Dendritic cell treated with granulocyte-macrophage colony-stimulating factor and Interleukin-4, amounts not matched to agents 40 ng/mL and 50 ng/mL, for 4 days (primary cell): Measurements from ENCODE around the gene MCF2.
"Not testable (repeated sequence)": the region's sequence is repeated elsewhere in the genome, so short reads cannot be mapped to it uniquely, and the experiment has no call there.

Experiments
- H3K27ac Mint-ChIP-seq: one replicate; pipeline ENCODE4 v1.8.0; 2022; ENCODE audit warnings: mild to moderate bottlenecking, mixed read lengths
- H3K27me3 Mint-ChIP-seq: one replicate; pipeline ENCODE4 v1.8.0; 2022; ENCODE audit warnings: mild to moderate bottlenecking, mixed read lengths
- H3K36me3 Mint-ChIP-seq: one replicate; pipeline ENCODE4 v1.8.0; 2022; ENCODE audit warnings: low read depth, mixed read lengths
- H3K4me1 Mint-ChIP-seq: one replicate; pipeline ENCODE4 v1.8.0; 2022; ENCODE audit warnings: low read depth, mixed read lengths
- H3K4me3 Mint-ChIP-seq: one replicate; pipeline ENCODE4 v1.8.0; 2022; ENCODE audit warnings: mild to moderate bottlenecking, moderate library complexity, mixed read lengths
- H3K9me3 Mint-ChIP-seq: one replicate; pipeline ENCODE4 v1.8.0; 2022; ENCODE audit warnings: mixed read lengths
- intact Hi-C: fragments of 100-400 bp; cut with micrococcal nuclease; formaldehyde crosslinking; loops from one replicate; pipeline ENCODE4 v1.15.0; 2022

Gene MCF2

GRCh38 chrX:139691493-139691842, 16.5 kb downstream of the MCF2 start:
- H3K4me3 Mint-ChIP-seq = no peak overlapping the region

GRCh38 chrX:139685175-139685574, 22.8 kb downstream of the MCF2 start:
- H3K4me3 Mint-ChIP-seq, H3K27me3 Mint-ChIP-seq, H3K9me3 Mint-ChIP-seq, H3K27ac Mint-ChIP-seq, H3K36me3 Mint-ChIP-seq, H3K4me1 Mint-ChIP-seq, intact Hi-C loops: not testable (repeated sequence)

More at GRCh38 chrX:139691493-139691842, 16.5 kb downstream of the MCF2 start:
- H3K27me3 Mint-ChIP-seq = peaks cover 38% of the 10 kb centered on the region
- H3K4me1 Mint-ChIP-seq = peaks cover 5% of the 10 kb centered on the region
- H3K36me3 Mint-ChIP-seq = no peaks in the 10 kb centered on the region
- H3K27ac Mint-ChIP-seq = no peak overlapping the region
- no peaks in the 10 kb centered on the region for H3K9me3 Mint-ChIP-seq
- intact Hi-C loops = no loop called here

GRCh38 chrX:139680356-139680755, 27.6 kb downstream of the MCF2 start:
- intact Hi-C loops = no loop called here
- Mint-ChIP-seq H3K4me1 (no peaks in the 10 kb centered on the region), H3K27me3 (peaks cover under 1% of the 10 kb centered on the region), H3K27ac (no peak overlapping the region), H3K9me3 (peaks cover 7% of the 10 kb centered on the region), H3K36me3 (no peaks in the 10 kb centered on the region), H3K4me3 (no peak overlapping the region)

GRCh38 chrX:139647597-139647996, 60.4 kb downstream of the MCF2 start:
- Mint-ChIP-seq H3K27ac (no peak overlapping the region), H3K27me3 (peaks cover 4% of the 10 kb centered on the region), H3K4me3 (no peak overlapping the region), H3K36me3 (no peaks in the 10 kb centered on the region), H3K9me3 (no peaks in the 10 kb centered on the region), H3K4me1 (no peaks in the 10 kb centered on the region)
- intact Hi-C loops = no loop called here

- Mint-ChIP-seq H3K27ac (no peak overlapping the region), H3K4me3 (no peak overlapping the region), H3K27me3 (peaks cover 9% of the 10 kb centered on the region), H3K36me3 (no peaks in the 10 kb centered on the region), H3K9me3 (no peaks in the 10 kb centered on the region), H3K4me1 (no peaks in the 10 kb centered on the region)
- intact Hi-C loops = no loop called here
Observed at GRCh38 chrX:139642241-139642927, 65.6 kb downstream of the MCF2 start.

- Mint-ChIP-seq H3K36me3 (no peaks in the 10 kb centered on the region), H3K27ac (no peak overlapping the region), H3K9me3 (no peaks in the 10 kb centered on the region), H3K27me3 (peaks cover 9% of the 10 kb centered on the region), H3K4me3 (no peak overlapping the region), H3K4me1 (no peaks in the 10 kb centered on the region)
- intact Hi-C loops = no loop called here
Observed at GRCh38 chrX:139640259-139640658, 67.7 kb downstream of the MCF2 start.

- no peaks in the 10 kb centered on the region for H3K36me3 Mint-ChIP-seq
- H3K4me3 Mint-ChIP-seq = no peak overlapping the region
Observed at GRCh38 chrX:139639253-139639652, 68.7 kb downstream of the MCF2 start.

GRCh38 chrX:139600105-139600504, 107.9 kb downstream of the MCF2 start:
- Mint-ChIP-seq H3K9me3 (no peaks in the 10 kb centered on the region), H3K4me3 (no peak overlapping the region), H3K36me3 (no peaks in the 10 kb centered on the region), H3K27me3 (no peaks in the 10 kb centered on the region), H3K27ac (no peak overlapping the region), H3K4me1 (no peaks in the 10 kb centered on the region)
- intact Hi-C loops = no loop called here

More at GRCh38 chrX:139639253-139639652, 68.7 kb downstream of the MCF2 start:
- Mint-ChIP-seq H3K9me3 (no peaks in the 10 kb centered on the region), H3K27ac (no peak overlapping the region), H3K27me3 (peaks cover 9% of the 10 kb centered on the region), H3K4me1 (no peaks in the 10 kb centered on the region)
- intact Hi-C loops = no loop called here

GRCh38 chrX:139596068-139596467, 111.9 kb downstream of the MCF2 start:
- Mint-ChIP-seq H3K9me3 (no peaks in the 10 kb centered on the region), H3K36me3 (no peaks in the 10 kb centered on the region), H3K4me3 (no peak overlapping the region), H3K27ac (no peak overlapping the region), H3K4me1 (no peaks in the 10 kb centered on the region), H3K27me3 (no peaks in the 10 kb centered on the region)
- intact Hi-C loops = no loop called here

- no peaks in the 10 kb centered on the region for H3K27me3 Mint-ChIP-seq
- H3K4me1 Mint-ChIP-seq = peaks cover 5% of the 10 kb centered on the region
- H3K27ac Mint-ChIP-seq = no peak overlapping the region
- no peaks in the 10 kb centered on the region for H3K9me3 Mint-ChIP-seq
- no peaks in the 10 kb centered on the region for H3K36me3 Mint-ChIP-seq
- H3K4me3 Mint-ChIP-seq = no peak overlapping the region
- intact Hi-C loops = no loop called here
Observed at GRCh38 chrX:139585613-139586012, 122.4 kb downstream of the MCF2 start.

- Mint-ChIP-seq H3K4me1 (no peaks in the 10 kb centered on the region), H3K36me3 (no peaks in the 10 kb centered on the region), H3K9me3 (no peaks in the 10 kb centered on the region), H3K27ac (no peak overlapping the region), H3K4me3 (no peak overlapping the region), H3K27me3 (no peaks in the 10 kb centered on the region)
- intact Hi-C loops = no loop called here
Observed at GRCh38 chrX:139581068-139581467, 126.9 kb downstream of the MCF2 start.

- no peak overlapping the region for H3K27ac Mint-ChIP-seq
- intact Hi-C loops = loop anchor here (10.0 kb wide), 1 partner anchor 372 kb away; no protein-coding TSS in a partner anchor
- no peak overlapping the region for H3K4me3 Mint-ChIP-seq
- H3K27me3 Mint-ChIP-seq = no peaks in the 10 kb centered on the region
- no peaks in the 10 kb centered on the region for H3K4me1 Mint-ChIP-seq
- no peaks in the 10 kb centered on the region for H3K36me3 Mint-ChIP-seq
- no peaks in the 10 kb centered on the region for H3K9me3 Mint-ChIP-seq
Observed at GRCh38 chrX:139566981-139567380, 141.0 kb downstream of the MCF2 start.

GRCh38 chrX:139563251-139563650, 144.7 kb downstream of the MCF2 start:
- no peaks in the 10 kb centered on the region for H3K9me3 Mint-ChIP-seq
- no peak overlapping the region for H3K4me3 Mint-ChIP-seq
- no peaks in the 10 kb centered on the region for H3K36me3 Mint-ChIP-seq
- intact Hi-C loops = loop anchor here (10.0 kb wide), 1 partner anchor 368 kb away; no protein-coding TSS in a partner anchor
- H3K27ac Mint-ChIP-seq = no peak overlapping the region
- H3K4me1 Mint-ChIP-seq = no peaks in the 10 kb centered on the region
- no peaks in the 10 kb centered on the region for H3K27me3 Mint-ChIP-seq

GRCh38 chrX:139560221-139560620, 147.7 kb downstream of the MCF2 start:
- Mint-ChIP-seq H3K4me3 (no peak overlapping the region), H3K27ac (no peak overlapping the region), H3K36me3 (no peaks in the 10 kb centered on the region), H3K4me1 (peaks cover 5% of the 10 kb centered on the region), H3K27me3 (no peaks in the 10 kb centered on the region), H3K9me3 (no peaks in the 10 kb centered on the region)
- intact Hi-C loops = loop anchor here (10.0 kb wide), 1 partner anchor 365 kb away; no protein-coding TSS in a partner anchor
